Prostate gland (tissue), 2 donors: Measurements from ENCODE around the gene STAMBP. TPM values are rescaled to one million over a fixed set of nuclear protein-coding genes. Genes with fewer than 3 reads are reported as not detected.

Source experiments
- DNase-seq: peaks from one replicate; pipeline ENCODE4 v3.0.0-alpha.2; 2019; ENCODE audit warnings: low spot score
- H3K27ac ChIP-seq, 2 donors: fragments of 200-600 bp; sonication (generic); 2 replicates each; pipeline ENCODE4 v1.5.1; 2017 to 2019
- H3K27me3 ChIP-seq: fragments of 200-600 bp; sonication (generic); replicated peaks from 2 replicates; pipeline ENCODE4 v1.5.1; 2019; ENCODE audit not compliant: insufficient read depth
- H3K36me3 ChIP-seq, 2 donors: fragments of 200-600 bp; sonication (generic); 1 replicate in 1 of 2; 2 replicates in 1 of 2; pipeline versions ENCODE4 v1.5.1 to v1.8.1; 2017 to 2019
- H3K4me1 ChIP-seq: fragments of 200-600 bp; sonication (generic); replicated peaks from 2 replicates; pipeline ENCODE4 v1.5.1; 2019
- H3K4me3 ChIP-seq, 2 donors: fragments of 200-600 bp; sonication (generic); 2 replicates each; pipeline ENCODE4 v1.5.1; 2017 to 2019
- H3K9me3 ChIP-seq: fragments of 200-600 bp; sonication (generic); 2 replicates; pipeline ENCODE4 v1.5.1; 2017
- CTCF ChIP-seq, 4 experiments: fragments of 200-600 bp in 2 of 4; fragments of 450-650 bp in 2 of 4; sonication (generic) in 2 of 4; IDR thresholded peaks; 1 replicate in 3 of 4; 2 replicates in 1 of 4; pipeline ENCODE4 v1.5.1; 2016 to 2019; ENCODE audit warnings: antibody characterized with exemption in 4 of 4, mild to moderate bottlenecking in 2 of 4, moderate library complexity in 2 of 4
- POLR2A ChIP-seq: fragments of 450-650 bp; IDR thresholded peaks from one replicate; pipeline ENCODE4 v1.6.1; 2016; ENCODE audit warnings: antibody characterized with exemption, mild to moderate bottlenecking
- POLR2AphosphoS5 ChIP-seq: sonication (generic); formaldehyde crosslinking; IDR thresholded peaks from one replicate; pipeline ENCODE4 v1.6.1; 2017; ENCODE audit warnings: antibody characterized with exemption
- WGBS: methylation state at CpG from one replicate; pipeline ENCODE4 v1.1.5; 2018; 5-methylcytosine and 5-hydroxymethylcytosine counted together
- intact Hi-C: fragments of 100-400 bp; cut with DNase I; formaldehyde crosslinking; loops from one replicate; pipeline ENCODE4 v1.14.2; 2022
- total RNA-seq, 2 donors: library from RNA; depleted of rRNA; stranded (reverse); fragments of >200 nt; gene quantifications; one replicate each; pipeline ENCODE4 v1.1.0, GENCODE V29; 2016

STAMBP gene
- total RNA-seq, 2 donors from 2014 or later = 45.9 to 56.6 TPM

GRCh38 chr2:73904952-73905351 lies 76.2 kb downstream of the STAMBP start:
- Histone ChIP-seq H3K9me3 (no peaks in the 10 kb centered on the region), H3K4me3 (no peak overlapping the region), H3K27me3 (no peaks in the 10 kb centered on the region), H3K36me3 (no peaks in the 10 kb centered on the region), H3K27ac (no peak overlapping the region), H3K4me1 (no peaks in the 10 kb centered on the region)
- no peak for TF ChIP-seq CTCF (IDR thresholded peaks at IDR 0.05)
- TF ChIP-seq POLR2A = no peak
- no peak for TF ChIP-seq POLR2AphosphoS5
- 83% methylated on average over 1 of the region's 1 CpG for WGBS
- DNase-seq = no peak
- intact Hi-C loops = no loop called here

GRCh38 chr2:73906847-73907505 lies 78.2 kb downstream of the STAMBP start:
- H3K4me3 ChIP-seq = no peak overlapping the region
- DNase-seq = no peak
- no peak overlapping the region for H3K27ac ChIP-seq
- no peaks in the 10 kb centered on the region for H3K27me3 ChIP-seq
- TF ChIP-seq CTCF (IDR thresholded peaks at IDR 0.05) = no peak
- TF ChIP-seq POLR2A = no peak
- no peak for TF ChIP-seq POLR2AphosphoS5
- no peaks in the 10 kb centered on the region for H3K36me3 ChIP-seq
- no peaks in the 10 kb centered on the region for H3K4me1 ChIP-seq
- WGBS = 55% methylated on average over 5 of the region's 5 CpGs
- intact Hi-C loops = no loop called here
- no peaks in the 10 kb centered on the region for H3K9me3 ChIP-seq

- no peaks in the 10 kb centered on the region for H3K36me3 ChIP-seq
- no peaks in the 10 kb centered on the region for H3K4me1 ChIP-seq
- no peaks in the 10 kb centered on the region for H3K27me3 ChIP-seq
- 40% methylated on average over 5 of the region's 5 CpGs for WGBS
- intact Hi-C loops = no loop called here
- no peak overlapping the region for H3K4me3 ChIP-seq
- TF ChIP-seq POLR2A (no peak), CTCF (IDR thresholded peaks at IDR 0.05) (peak in 1 of 4 experiments; percentile 11), POLR2AphosphoS5 (peak; percentile 41)
- no peak for DNase-seq
- H3K27ac ChIP-seq = no peak overlapping the region
- no peaks in the 10 kb centered on the region for H3K9me3 ChIP-seq
Measured at GRCh38 chr2:73907840-73908452, 79.2 kb downstream of the STAMBP start.

GRCh38 chr2:73908689-73909652 lies 80.2 kb downstream of the STAMBP start:
- intact Hi-C loops = no loop called here
- Histone ChIP-seq H3K9me3 (no peaks in the 10 kb centered on the region), H3K27ac (no peak overlapping the region), H3K27me3 (no peaks in the 10 kb centered on the region), H3K4me1 (no peaks in the 10 kb centered on the region), H3K4me3 (no peak overlapping the region), H3K36me3 (no peaks in the 10 kb centered on the region)
- 68% methylated on average over 10 of the region's 10 CpGs for WGBS
- no peak for DNase-seq
- TF ChIP-seq POLR2AphosphoS5 (peak; percentile 41), POLR2A (no peak), CTCF (IDR thresholded peaks at IDR 0.05) (no peak)
